Endothelial cell of umbilical vein (primary cell): ENCODE measurements around the gene SOCS7. TPM values are rescaled to one million over a fixed set of nuclear protein-coding genes. Genes with fewer than 3 reads are reported as not detected.

Experiments
- BruUV-seq: library from RNA; stranded (reverse); fragments of 400-500 nt; replicated peaks from 2 replicates; lab custom pipeline; 2021; lab: Mats Ljungman, UMichigan
- CTCF ChIA-PET: fragments of 300-600, 350-600 bp; sonication (Branson Sonifier 250); formaldehyde crosslinking; loops from one replicate; lab custom pipeline; 2021; ENCODE audit warnings: antibody characterized with exemption, inconsistent platforms; lab: Charles Lee
- POLR2A ChIA-PET: fragments of 300-600, 350-600 bp; sonication (Branson Sonifier 250); formaldehyde crosslinking; loops from one replicate; lab custom pipeline; 2021; ENCODE audit warnings: antibody characterized with exemption, inconsistent platforms; lab: Charles Lee
- DNase-seq: peaks from one replicate; pipeline ENCODE4 v3.0.0-alpha.2; 2011; ENCODE audit warnings: low read depth, low spot score
- FAIRE-seq: peaks from 2 replicates; lab custom pipeline; 2011; peaks lifted over from hg19 to GRCh38; lab: Jason Lieb, UNC
- H2AFZ ChIP-seq: 2 replicates; pipeline ENCODE4 v1.6.0; 2012; ENCODE audit warnings: low read depth, low read length, control low read depth, inconsistent platforms
- H3K27ac ChIP-seq: 2 replicates; pipeline ENCODE4 v1.5.1; 2011; ENCODE audit warnings: low read depth, mild to moderate bottlenecking, control low read depth, low read length, moderate library complexity; ENCODE audit not compliant: insufficient read depth
- H3K27me3 ChIP-seq, 2 experiments: 2 replicates each; pipeline versions ENCODE4 v1.6.0 to v1.6.1; 2011; ENCODE audit warnings: low read length in 2 of 2, mixed read lengths in 1 of 2; ENCODE audit not compliant: control insufficient read depth in 2 of 2, insufficient read depth in 2 of 2
- H3K36me3 ChIP-seq, 2 experiments: 2 replicates in 1 of 2; 3 replicates in 1 of 2; pipeline ENCODE4 v1.5.1; 2011; ENCODE audit warnings: low read length in 2 of 2, mild to moderate bottlenecking in 1 of 2, moderate library complexity in 1 of 2; ENCODE audit not compliant: control insufficient read depth in 2 of 2, insufficient read depth in 2 of 2; ENCODE audit errors: extremely low read depth in 1 of 2
- H3K4me1 ChIP-seq: 3 replicates; pipeline ENCODE4 v1.5.1; 2011; ENCODE audit warnings: mild to moderate bottlenecking, low read length; ENCODE audit not compliant: control insufficient read depth, insufficient read depth; ENCODE audit errors: extremely low read depth
- H3K4me2 ChIP-seq: 2 replicates; pipeline ENCODE4 v1.6.1; 2011; ENCODE audit warnings: low read length, control low read depth, mixed read lengths; ENCODE audit not compliant: insufficient read depth
- H3K4me3 ChIP-seq, 3 experiments: fragments of 200-600 bp in 1 of 3; sonication (generic), shearing (Covaris generic) in 1 of 3; replicated peaks in 1 of 3; 2 replicates each; pipeline ENCODE4 v1.5.1; 2011 to 2016; ENCODE audit warnings: control low read depth in 3 of 3, low read length in 3 of 3, mild to moderate bottlenecking in 2 of 3, inconsistent platforms in 1 of 3, low read depth in 1 of 3, moderate library complexity in 1 of 3; ENCODE audit not compliant: insufficient read depth in 1 of 3
- H3K79me2 ChIP-seq: 2 replicates; pipeline ENCODE4 v1.6.0; 2012; ENCODE audit warnings: low read length, inconsistent platforms; ENCODE audit not compliant: control insufficient read depth, insufficient read depth
- H3K9ac ChIP-seq: replicated peaks from 2 replicates; pipeline ENCODE3; 2011; ENCODE audit warnings: low read length, control low read depth; ENCODE audit not compliant: insufficient read depth; ENCODE audit errors: extremely low read depth
- H3K9me1 ChIP-seq: replicated peaks from 3 replicates; pipeline ENCODE4 v1.6.0; 2011; ENCODE audit warnings: mild to moderate bottlenecking, low read length; ENCODE audit not compliant: control insufficient read depth, insufficient read depth; ENCODE audit errors: extremely low read depth
- H3K9me3 ChIP-seq: replicated peaks from 2 replicates; pipeline ENCODE4 v1.5.1; 2012; ENCODE audit warnings: low read length, inconsistent platforms; ENCODE audit not compliant: control insufficient read depth, insufficient read depth
- H4K20me1 ChIP-seq: replicated peaks from 2 replicates; pipeline ENCODE3; 2011; ENCODE audit warnings: mild to moderate bottlenecking, low read length; ENCODE audit not compliant: control insufficient read depth, insufficient read depth; ENCODE audit errors: extremely low read depth
- EZH2 ChIP-seq: IDR thresholded peaks from 2 replicates; pipeline ENCODE4 v1.6.1; 2012; ENCODE audit warnings: borderline replicate concordance, low read depth, mild to moderate bottlenecking, moderate library complexity, low read length, inconsistent platforms; ENCODE audit not compliant: severe bottlenecking
- FOS ChIP-seq: IDR thresholded peaks from 2 replicates; pipeline ENCODE4 v1.6.1; 2011; ENCODE audit warnings: mild to moderate bottlenecking, low read length, moderate library complexity, borderline replicate concordance; ENCODE audit not compliant: insufficient read depth
- JUN ChIP-seq: IDR thresholded peaks from 2 replicates; pipeline ENCODE4 v1.6.1; 2011; ENCODE audit warnings: borderline replicate concordance, low read depth; ENCODE audit not compliant: insufficient read length, insufficient read depth
- MAX ChIP-seq: IDR thresholded peaks from 2 replicates; pipeline ENCODE4 v1.6.1; 2011; ENCODE audit not compliant: insufficient read depth, insufficient read length
- POLR2A ChIP-seq: IDR thresholded peaks from 2 replicates; pipeline ENCODE4 v1.6.1; 2012; ENCODE audit warnings: low read depth, mild to moderate bottlenecking, control low read depth, low read length
- POLR2AphosphoS5 ChIP-seq: IDR thresholded peaks from 2 replicates; pipeline ENCODE4 v1.6.1; 2012; ENCODE audit warnings: low read depth, mild to moderate bottlenecking, control low read depth, low read length, moderate library complexity; ENCODE audit not compliant: insufficient read depth
- dilution Hi-C: fragments of 300-500 bp; cut with MboI; formaldehyde crosslinking; loops from one replicate; pipeline ENCODE4 v1.15.0; 2019; ENCODE audit warnings: low sequenced_read_pairs; ENCODE audit not compliant: extremely low pct_ligation_motif_present
- intact Hi-C: fragments of 100-400 bp; cut with micrococcal nuclease; formaldehyde crosslinking; loops from one replicate; pipeline ENCODE4 v1.10.0; 2022
- polyA plus RNA-seq, 4 experiments: library from polyadenylated mRNA; depleted of rRNA in 3 of 4; stranded (reverse) in 3 of 4; unstranded in 1 of 4; fragments of >200 nt; gene quantifications; 2 replicates each; pipeline versions ENCODE4 v1.2.1 to v1.2.3, GENCODE V29; 2011 to 2012; ENCODE audit warnings: missing spikeins in 1 of 4
- total RNA-seq: library from RNA; stranded (reverse); gene quantifications from 2 replicates; pipeline ENCODE4 v1.2.3, GENCODE V29; 2021

Gene SOCS7
- total and polyA plus RNA-seq, 2 donors (not counting 3 experiments of a cell fraction or from before 2014, with no cell fraction given), result 5.9 to 10.4 TPM

DNA sequence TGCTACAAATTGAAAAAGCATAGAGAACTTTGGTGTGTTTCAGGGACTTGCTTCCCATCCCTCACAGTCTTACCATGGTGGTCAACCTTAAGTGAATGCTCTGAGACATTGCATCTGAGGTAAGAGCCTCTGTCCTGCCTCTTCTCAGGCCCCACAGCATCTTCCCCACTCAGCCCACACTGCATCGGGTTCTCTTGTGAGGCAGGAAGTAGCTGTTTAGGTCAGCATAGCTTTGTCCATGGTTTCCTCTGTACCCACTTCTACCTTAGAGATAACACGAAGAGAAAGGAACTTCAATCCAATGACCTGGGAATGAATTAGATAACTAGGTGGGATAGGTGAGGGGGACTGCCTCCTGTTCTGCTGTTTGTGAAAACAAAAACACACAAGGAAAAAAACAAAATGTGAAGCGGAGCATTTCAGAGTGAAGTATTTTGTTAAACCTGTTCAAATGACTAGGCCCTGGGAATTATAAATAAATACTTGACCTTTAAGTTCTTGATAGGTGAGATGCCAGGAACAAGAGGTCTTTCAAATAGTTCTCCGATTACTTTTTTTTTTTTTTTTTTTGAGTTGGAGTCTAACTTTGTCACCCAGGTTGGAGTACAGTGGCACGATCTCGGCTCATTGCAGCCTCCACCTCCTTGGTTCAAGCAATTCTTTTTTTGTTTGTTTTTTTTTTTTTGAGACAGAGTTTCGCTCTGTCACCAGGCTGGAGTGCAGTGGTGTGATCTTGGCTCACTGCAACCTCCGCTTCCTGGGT is 17.7 kb downstream of the SOCS7 start:
- no peak for TF ChIP-seq FOS
- Histone ChIP-seq H3K4me1 (no peaks in the 10 kb centered on the region), H3K27ac (no peak overlapping the region), H4K20me1 (no peaks in the 10 kb centered on the region), H3K9ac (no peak overlapping the region), H3K36me3 (peaks cover 0 to 15% of the 10 kb centered on the region in 2 experiments), H2AFZ (no peak overlapping the region), H3K4me2 (no peak overlapping the region), H3K4me3 (no peak overlapping the region), H3K79me2 (no peaks in the 10 kb centered on the region), H3K27me3 (no peaks in the 10 kb centered on the region), H3K9me1 (no peaks in the 10 kb centered on the region), H3K9me3 (no peaks in the 10 kb centered on the region)
- ChIA-PET POLR2A (interaction anchor here (0.7 kb wide), 1 partner anchor 331 kb away, joined by 4 read pairs; no protein-coding TSS in a partner anchor), CTCF (interaction anchor here (0.9 to 1.5 kb wide), 2 partner anchors 20 to 140 kb away, joined by 3 to 6 read pairs; no protein-coding TSS in a partner anchor)
- FAIRE-seq, result no peak
- DNase-seq, result no peak
- no TSS peak for BruUV-seq
- dilution Hi-C loops, result no loop called here
- intact Hi-C loops, result no loop called here

DNA sequence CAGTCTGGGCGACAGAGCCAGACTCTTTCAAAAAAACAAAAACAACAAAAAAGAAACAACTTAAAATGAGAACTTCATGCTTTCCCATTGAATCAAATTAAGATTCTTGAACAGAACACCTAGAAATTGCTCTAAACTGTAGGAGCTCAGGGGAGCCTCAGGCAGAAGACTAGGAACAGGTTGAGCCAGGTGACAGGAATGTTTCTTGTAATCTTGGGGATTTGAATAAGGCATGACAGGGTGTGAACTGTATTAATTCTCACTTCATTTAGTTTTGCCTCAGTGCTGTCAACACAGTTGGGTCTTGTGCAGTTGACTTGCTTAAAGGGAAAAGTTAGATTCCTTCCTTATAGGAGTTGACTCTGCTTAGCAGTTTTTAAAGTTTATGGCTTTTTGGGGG is 27.8 kb downstream of the SOCS7 start:
- Histone ChIP-seq H3K36me3 (no peaks in the 10 kb centered on the region), H3K27ac (no peak overlapping the region), H3K9ac (no peak overlapping the region), H3K27me3 (no peaks in the 10 kb centered on the region), H4K20me1 (no peaks in the 10 kb centered on the region), H3K4me3 (no peak overlapping the region), H3K4me2 (no peak overlapping the region), H3K9me1 (no peaks in the 10 kb centered on the region), H3K79me2 (no peaks in the 10 kb centered on the region), H2AFZ (no peak overlapping the region), H3K4me1 (no peaks in the 10 kb centered on the region), H3K9me3 (no peaks in the 10 kb centered on the region)
- dilution Hi-C loops (no loop called here), intact Hi-C loops (no loop called here)
- no peak for FAIRE-seq
- ChIA-PET POLR2A (no interaction called here), CTCF (interaction anchor here (1.1 to 3.9 kb wide), 2 partner anchors 26 to 30 kb away, joined by 6 to 13 read pairs; no protein-coding TSS in a partner anchor)
- TF ChIP-seq FOS (no peak), MAX (no peak), POLR2A (no peak), POLR2AphosphoS5 (no peak), JUN (no peak), EZH2 (no peak)
- no peak for DNase-seq
- no TSS peak for BruUV-seq
